CD4-positive, alpha-beta T cell (primary cell): ENCODE measurements around the gene MYO1D. TPM values are rescaled to one million over a fixed set of nuclear protein-coding genes. Genes with fewer than 3 reads are reported as not detected.

Experiments
- ATAC-seq: fragments of 200-7000 bp; cut with Tn5 transposase; one replicate; pipeline ENCODE4 v1.10.0; 2022; ENCODE audit warnings: mild to moderate bottlenecking; ENCODE audit not compliant: poor library complexity
- CTCF ChIA-PET: fragments of 350-600 bp; sonication (Branson Sonifier 250); formaldehyde crosslinking; loops from one replicate; lab custom pipeline; 2021; ENCODE audit warnings: antibody characterized with exemption, inconsistent platforms; lab: Charles Lee
- POLR2A ChIA-PET: fragments of 350-600 bp; sonication (Branson Sonifier 250); formaldehyde crosslinking; loops from one replicate; lab custom pipeline; 2021; ENCODE audit warnings: antibody characterized with exemption, inconsistent platforms; lab: Charles Lee
- DNase-seq, 14 experiments: peaks; one replicate each; pipeline ENCODE4 v3.0.0-alpha.2; 2013 to 2020; ENCODE audit warnings: mixed read lengths in 2 of 14
- H3K27ac ChIP-seq, 2 donors: one replicate each; pipeline versions ENCODE4 v1.5.1 to v1.7.0; 2013; ENCODE audit warnings: low read length in 2 of 2, low read depth in 1 of 2, mild to moderate bottlenecking in 1 of 2
- H3K27me3 ChIP-seq, 2 experiments: 1 replicate in 1 of 2; 2 replicates in 1 of 2; pipeline versions ENCODE4 v1.6.1 to v1.7.0; 2013; ENCODE audit warnings: low read length in 2 of 2, control low read depth in 1 of 2, mild to moderate bottlenecking in 1 of 2, moderate library complexity in 1 of 2; ENCODE audit not compliant: insufficient read depth in 2 of 2, control insufficient read depth in 1 of 2
- H3K36me3 ChIP-seq: one replicate; pipeline ENCODE4 v1.6.1; 2013; ENCODE audit warnings: low read length, control low read depth; ENCODE audit not compliant: insufficient read depth
- H3K4me1 ChIP-seq: one replicate; pipeline ENCODE4 v1.6.1; 2013; ENCODE audit warnings: low read length, control low read depth; ENCODE audit not compliant: insufficient read depth
- H3K4me3 ChIP-seq: one replicate; pipeline ENCODE4 v1.5.1; 2013; ENCODE audit warnings: mild to moderate bottlenecking, low read length, moderate library complexity
- H3K9me3 ChIP-seq, 2 experiments: 1 replicate in 1 of 2; 2 replicates in 1 of 2; pipeline versions ENCODE4 v1.6.1 to v1.7.0; 2013; ENCODE audit warnings: low read length in 2 of 2, mild to moderate bottlenecking in 2 of 2, control low read depth in 1 of 2, moderate library complexity in 1 of 2; ENCODE audit not compliant: control insufficient read depth in 1 of 2, insufficient read depth in 1 of 2
- H3K27ac Mint-ChIP-seq: one replicate; pipeline ENCODE4 v1.8.0; 2020; ENCODE audit warnings: mixed read lengths
- H3K27me3 Mint-ChIP-seq: one replicate; pipeline ENCODE4 v1.8.0; 2021; ENCODE audit warnings: mixed read lengths
- H3K36me3 Mint-ChIP-seq: one replicate; pipeline ENCODE4 v1.8.0; 2021; ENCODE audit warnings: low read depth, mixed read lengths
- H3K4me1 Mint-ChIP-seq: one replicate; pipeline ENCODE4 v1.8.0; 2021; ENCODE audit warnings: low read depth, mixed read lengths
- H3K4me3 Mint-ChIP-seq: one replicate; pipeline ENCODE4 v1.8.0; 2020; ENCODE audit warnings: mild to moderate bottlenecking, mixed read lengths
- H3K9me3 Mint-ChIP-seq: one replicate; pipeline ENCODE4 v1.8.0; 2020; ENCODE audit warnings: mixed read lengths
- intact Hi-C, 2 experiments: fragments of 100-400 bp; cut with DNase I in 1 of 2; cut with micrococcal nuclease in 1 of 2; formaldehyde crosslinking; loops; one replicate each; pipeline versions ENCODE4 v1.15.1 to v1.9.0; 2023 to 2025; cut with DNase I, micrococcal nuclease
- total RNA-seq, 174 experiments: library from RNA in 2 of 174; stranded (reverse) in 2 of 174; gene quantifications; one replicate each; pipeline ENCODE4 v1.2.3 and lab custom pipeline; 2021 to 2026
- TF ChIP-seq, protein P1 (sequence below): fragments of 200-600 bp; IDR thresholded peaks from one replicate; pipeline ENCODE4 v1.8.0; 2022; ENCODE audit warnings: antibody characterized with exemption, mild to moderate bottlenecking

The MYO1D gene
- total RNA-seq, 2 experiments from 2014 or later: 5.8 to 6.4 TPM

DNA sequence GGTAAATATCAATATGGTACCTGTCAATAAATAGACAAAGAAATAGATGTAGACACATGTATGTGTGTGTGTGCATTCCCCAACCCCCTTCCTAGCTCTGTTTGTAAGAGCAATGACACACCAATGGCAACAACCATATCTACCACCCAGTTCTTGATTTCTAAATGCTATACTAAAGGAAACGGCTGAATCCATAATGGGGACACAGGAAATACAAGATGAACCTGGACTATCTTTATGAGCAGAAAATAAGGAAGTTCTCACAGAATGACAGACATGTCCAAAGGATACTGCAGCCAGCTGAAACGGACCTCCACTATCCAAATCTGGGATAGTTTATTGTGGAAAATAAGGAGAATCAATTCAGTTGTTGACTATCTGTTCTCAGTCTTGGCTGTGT lies 75.3 kb downstream of the MYO1D start:
- Histone ChIP-seq H3K4me3 (no peak overlapping the region), H3K4me1 (no peaks in the 10 kb centered on the region), H3K27me3 (no peaks in the 10 kb centered on the region), H3K36me3 (no peaks in the 10 kb centered on the region), H3K9me3 (no peaks in the 10 kb centered on the region), H3K27ac (no peak overlapping the region)
- DNase-seq: no peak
- Mint-ChIP-seq H3K4me3 (no peak overlapping the region), H3K9me3 (no peaks in the 10 kb centered on the region), H3K36me3 (no peaks in the 10 kb centered on the region), H3K4me1 (no peaks in the 10 kb centered on the region), H3K27ac (no peak overlapping the region), H3K27me3 (peaks cover 5% of the 10 kb centered on the region)
- TF ChIP-seq, protein P1, sequence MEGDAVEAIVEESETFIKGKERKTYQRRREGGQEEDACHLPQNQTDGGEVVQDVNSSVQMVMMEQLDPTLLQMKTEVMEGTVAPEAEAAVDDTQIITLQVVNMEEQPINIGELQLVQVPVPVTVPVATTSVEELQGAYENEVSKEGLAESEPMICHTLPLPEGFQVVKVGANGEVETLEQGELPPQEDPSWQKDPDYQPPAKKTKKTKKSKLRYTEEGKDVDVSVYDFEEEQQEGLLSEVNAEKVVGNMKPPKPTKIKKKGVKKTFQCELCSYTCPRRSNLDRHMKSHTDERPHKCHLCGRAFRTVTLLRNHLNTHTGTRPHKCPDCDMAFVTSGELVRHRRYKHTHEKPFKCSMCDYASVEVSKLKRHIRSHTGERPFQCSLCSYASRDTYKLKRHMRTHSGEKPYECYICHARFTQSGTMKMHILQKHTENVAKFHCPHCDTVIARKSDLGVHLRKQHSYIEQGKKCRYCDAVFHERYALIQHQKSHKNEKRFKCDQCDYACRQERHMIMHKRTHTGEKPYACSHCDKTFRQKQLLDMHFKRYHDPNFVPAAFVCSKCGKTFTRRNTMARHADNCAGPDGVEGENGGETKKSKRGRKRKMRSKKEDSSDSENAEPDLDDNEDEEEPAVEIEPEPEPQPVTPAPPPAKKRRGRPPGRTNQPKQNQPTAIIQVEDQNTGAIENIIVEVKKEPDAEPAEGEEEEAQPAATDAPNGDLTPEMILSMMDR: no peak
- intact Hi-C loops: no loop called here
- POLR2A ChIA-PET: no interaction called here
- CTCF ChIA-PET: interaction anchor here (0.7 kb wide), 1 partner anchor 8 kb away, joined by 3 read pairs; no protein-coding TSS in a partner anchor
- ATAC-seq: no peak

DNA sequence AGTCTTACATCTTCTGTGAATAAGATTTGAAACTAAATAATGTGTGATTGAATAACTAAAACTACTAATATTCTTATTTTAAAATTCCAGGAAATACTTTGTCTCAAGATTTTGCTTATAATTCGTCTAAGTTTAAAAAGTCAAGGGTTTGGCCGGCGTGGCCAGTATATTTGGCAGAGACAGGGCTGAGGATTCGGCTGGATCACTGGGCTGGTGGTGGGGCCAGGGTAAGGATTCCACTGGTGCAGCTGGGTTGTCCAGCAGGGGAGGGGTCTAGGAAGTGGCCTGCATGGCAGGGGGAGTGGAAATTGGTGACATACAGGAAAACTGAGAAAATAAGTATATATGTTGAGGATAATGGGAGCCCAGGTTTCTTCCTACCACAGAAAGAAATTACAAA lies 75.7 kb downstream of the MYO1D start:
- Mint-ChIP-seq H3K27ac (no peak overlapping the region), H3K4me1 (no peaks in the 10 kb centered on the region), H3K4me3 (no peak overlapping the region), H3K9me3 (no peaks in the 10 kb centered on the region), H3K36me3 (no peaks in the 10 kb centered on the region), H3K27me3 (peaks cover 5% of the 10 kb centered on the region)
- Histone ChIP-seq H3K27me3 (no peaks in the 10 kb centered on the region), H3K4me1 (no peaks in the 10 kb centered on the region), H3K9me3 (no peaks in the 10 kb centered on the region), H3K27ac (no peak overlapping the region), H3K36me3 (no peaks in the 10 kb centered on the region), H3K4me3 (no peak overlapping the region)
- TF ChIP-seq, protein P1: no peak
- DNase-seq (no peak), ATAC-seq (no peak)
- ChIA-PET CTCF (no interaction called here), POLR2A (interaction anchor here (1.0 kb wide), 1 partner anchor 76 kb away, joined by 3 read pairs; no protein-coding TSS in a partner anchor)
- intact Hi-C loops: no loop called here

DNA sequence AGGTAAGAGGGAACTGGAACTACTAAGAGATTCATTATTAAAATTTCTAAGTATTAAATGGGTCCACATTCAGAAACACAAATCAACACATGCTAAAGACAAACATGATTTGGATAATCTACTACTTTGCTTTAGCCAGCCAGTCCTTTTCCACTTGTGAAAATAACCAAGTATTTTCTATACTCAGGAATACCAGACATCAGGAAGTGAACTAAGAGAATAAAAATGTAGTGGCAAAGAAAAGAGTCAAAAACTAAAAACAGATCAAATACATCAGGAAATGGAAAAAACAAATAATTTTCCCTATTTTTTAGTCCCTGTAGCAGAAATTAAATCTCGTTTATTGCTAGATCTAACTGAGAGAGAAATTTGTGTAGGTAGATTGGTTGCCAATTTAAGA lies 78.0 kb downstream of the MYO1D start:
- no peak for ATAC-seq
- TF ChIP-seq, protein P1: no peak
- POLR2A ChIA-PET: no interaction called here

More for the DNA sequence above, 78.0 kb downstream of the MYO1D start:
- Mint-ChIP-seq H3K27ac (no peak overlapping the region), H3K4me3 (no peak overlapping the region), H3K9me3 (no peaks in the 10 kb centered on the region), H3K4me1 (no peaks in the 10 kb centered on the region), H3K27me3 (peaks cover 5% of the 10 kb centered on the region), H3K36me3 (no peaks in the 10 kb centered on the region)
- CTCF ChIA-PET: interaction anchor here (0.8 kb wide), 1 partner anchor 78 kb away, joined by 4 read pairs; the partner anchor contains the start of gene MYO1D
- no peaks in the 10 kb centered on the region for H3K9me3 ChIP-seq
- no peaks in the 10 kb centered on the region for H3K4me1 ChIP-seq
- no peak for DNase-seq
- H3K36me3 ChIP-seq: no peaks in the 10 kb centered on the region
- no peaks in the 10 kb centered on the region for H3K27me3 ChIP-seq
- H3K4me3 ChIP-seq: no peak overlapping the region
- no peak overlapping the region for H3K27ac ChIP-seq
- intact Hi-C loops: no loop called here
